ENCODE measurements around the gene TUBB. TPM values are rescaled to one million over a fixed set of nuclear protein-coding genes. Genes with fewer than 3 reads are reported as not detected.

TUBB gene
- total RNA-seq, 1 experiment from 2014 or later: 886 TPM

DNA sequence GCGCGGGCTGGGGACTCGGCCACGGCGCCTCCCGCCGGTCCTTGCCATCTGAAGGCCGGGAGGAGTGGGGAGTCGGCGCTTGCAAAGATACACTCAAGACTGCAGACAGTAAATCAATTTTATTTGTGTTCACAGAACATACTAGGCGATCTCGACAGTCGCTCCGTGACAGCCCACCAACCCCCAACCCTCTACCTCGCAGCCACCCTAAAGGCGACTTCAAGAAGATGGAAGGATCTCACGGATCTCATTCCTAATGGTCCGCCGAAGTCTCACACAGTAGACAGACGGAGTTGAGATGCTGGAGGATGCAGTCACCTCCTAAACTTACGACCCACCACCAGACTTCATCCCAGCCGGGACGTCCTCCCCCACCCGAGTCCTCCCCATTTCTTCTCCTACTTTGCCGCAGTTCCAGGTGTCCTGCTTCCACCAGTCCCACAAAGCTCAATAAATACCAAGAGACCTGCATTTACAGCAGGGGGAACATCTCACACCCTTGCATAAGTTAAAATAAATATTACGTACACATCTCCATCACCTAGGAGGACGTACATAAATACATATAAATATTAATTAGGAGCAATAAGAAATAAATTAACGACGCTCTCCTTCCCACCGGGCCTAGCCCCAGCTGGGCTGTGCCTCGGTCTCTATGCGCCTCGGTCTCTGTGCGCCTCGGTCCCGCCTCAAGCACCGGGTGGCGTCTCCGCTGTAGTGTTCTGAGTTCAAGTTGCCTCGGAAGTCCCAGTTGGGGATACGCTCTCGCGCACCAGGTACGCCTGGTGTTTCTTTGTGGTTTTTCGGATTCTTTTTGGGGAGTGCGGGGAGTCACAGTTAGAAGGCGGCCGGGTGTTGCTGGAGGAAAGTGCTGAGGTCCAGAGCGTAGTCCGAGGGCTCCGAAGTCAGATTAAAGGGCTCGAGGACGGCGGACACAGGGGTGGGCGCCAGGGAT lies 23.2 kb downstream of the TUBB start (continued):
- TF ChIP-seq, protein P1, sequence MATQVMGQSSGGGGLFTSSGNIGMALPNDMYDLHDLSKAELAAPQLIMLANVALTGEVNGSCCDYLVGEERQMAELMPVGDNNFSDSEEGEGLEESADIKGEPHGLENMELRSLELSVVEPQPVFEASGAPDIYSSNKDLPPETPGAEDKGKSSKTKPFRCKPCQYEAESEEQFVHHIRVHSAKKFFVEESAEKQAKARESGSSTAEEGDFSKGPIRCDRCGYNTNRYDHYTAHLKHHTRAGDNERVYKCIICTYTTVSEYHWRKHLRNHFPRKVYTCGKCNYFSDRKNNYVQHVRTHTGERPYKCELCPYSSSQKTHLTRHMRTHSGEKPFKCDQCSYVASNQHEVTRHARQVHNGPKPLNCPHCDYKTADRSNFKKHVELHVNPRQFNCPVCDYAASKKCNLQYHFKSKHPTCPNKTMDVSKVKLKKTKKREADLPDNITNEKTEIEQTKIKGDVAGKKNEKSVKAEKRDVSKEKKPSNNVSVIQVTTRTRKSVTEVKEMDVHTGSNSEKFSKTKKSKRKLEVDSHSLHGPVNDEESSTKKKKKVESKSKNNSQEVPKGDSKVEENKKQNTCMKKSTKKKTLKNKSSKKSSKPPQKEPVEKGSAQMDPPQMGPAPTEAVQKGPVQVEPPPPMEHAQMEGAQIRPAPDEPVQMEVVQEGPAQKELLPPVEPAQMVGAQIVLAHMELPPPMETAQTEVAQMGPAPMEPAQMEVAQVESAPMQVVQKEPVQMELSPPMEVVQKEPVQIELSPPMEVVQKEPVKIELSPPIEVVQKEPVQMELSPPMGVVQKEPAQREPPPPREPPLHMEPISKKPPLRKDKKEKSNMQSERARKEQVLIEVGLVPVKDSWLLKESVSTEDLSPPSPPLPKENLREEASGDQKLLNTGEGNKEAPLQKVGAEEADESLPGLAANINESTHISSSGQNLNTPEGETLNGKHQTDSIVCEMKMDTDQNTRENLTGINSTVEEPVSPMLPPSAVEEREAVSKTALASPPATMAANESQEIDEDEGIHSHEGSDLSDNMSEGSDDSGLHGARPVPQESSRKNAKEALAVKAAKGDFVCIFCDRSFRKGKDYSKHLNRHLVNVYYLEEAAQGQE (IDR thresholded peaks at IDR 0.05; ENCODE audit: low read depth): no peak
- TF ChIP-seq CEBPB (IDR thresholded peaks at IDR 0.05; ENCODE audit: low read depth): no peak
- TF ChIP-seq ZNF274 (IDR thresholded peaks at IDR 0.05; ENCODE audit: low read depth, low read length): no peak

DNA sequence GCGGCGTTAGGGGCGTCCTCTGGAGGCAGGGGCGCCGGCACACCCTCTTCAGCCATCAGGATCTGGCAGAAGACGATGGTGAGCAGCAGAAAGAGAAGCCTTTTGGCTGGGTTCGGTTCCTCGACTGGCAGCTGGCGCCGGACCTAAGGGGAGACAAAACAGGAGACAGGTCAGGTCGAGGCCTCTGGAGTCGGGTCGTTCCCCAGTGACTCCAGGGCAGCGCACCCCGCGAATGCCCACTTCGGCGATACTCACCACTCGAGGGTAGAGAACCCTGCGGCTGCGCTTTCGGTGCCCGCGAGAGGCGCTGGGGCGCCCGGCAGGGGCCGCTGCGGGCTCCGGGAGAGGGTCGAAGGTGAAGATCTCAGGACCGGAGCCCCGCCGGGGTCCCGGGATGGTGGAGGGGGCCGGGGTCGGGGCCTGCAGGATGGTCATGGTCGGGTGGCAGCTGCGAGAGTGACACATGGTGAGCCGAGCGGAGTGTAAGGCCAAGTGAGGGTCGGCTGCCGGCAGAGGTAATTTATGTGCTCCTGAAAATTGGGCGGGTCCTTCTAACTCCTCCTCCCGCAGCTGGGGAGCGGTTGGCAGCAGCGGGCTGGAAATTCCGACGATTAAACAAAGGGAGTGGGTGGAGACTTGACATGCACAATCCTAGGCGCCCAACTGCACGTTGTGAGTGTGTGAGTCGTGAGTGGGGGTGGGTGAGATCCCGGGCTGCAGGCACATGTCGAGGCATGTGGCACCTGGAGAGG lies 24.1 kb downstream of the TUBB start, which contains the start of gene IER3:
TSS of gene IER3 (minus strand) at position 494 of the 752 bp plus-strand sequence. CDS start at position 465, 29 bp downstream.
- ChIA-PET RAD21 (ENCODE audit: low non-redundant PET in 1 of 2, low total read pairs in 2 of 2, uncharacterized antibody in 2 of 2, unreplicated experiment in 2 of 2) (no interaction called here), POLR2A (interaction anchor here (0.8 to 16.4 kb wide), 20 partner anchors 8 to 343 kb away, joined by 3 to 680 read pairs (median 4); partner anchors contain the start of gene MDC1), CTCF (no interaction called here)
- Histone ChIP-seq H3K4me2 (ENCODE audit: low read length) (peak within 1 kb of the TSS; percentile 91), H3K9me3 (ENCODE audit: control insufficient read depth in 1 of 2, insufficient read depth in 1 of 2, low read depth in 1 of 2, low read length in 2 of 2) (no peaks in the 10 kb centered on the region), H2AFZ (ENCODE audit: low read depth, low read length, poor library complexity, severe bottlenecking) (no peak within 1 kb of the TSS), H3K79me2 (ENCODE audit: insufficient read depth, low read length) (peaks cover 15% of the 10 kb centered on the region), H3K9ac (ENCODE audit: low read length) (peak within 1 kb of the TSS; percentile 97), H3K36me3 (ENCODE audit: control insufficient read depth in 1 of 2, insufficient read depth in 2 of 2, low read length in 2 of 2) (peaks cover 4 to 8% of the 10 kb centered on the region in 2 experiments; a peak in 1 of 4 replicates), H4K20me1 (ENCODE audit: insufficient read depth) (no peaks in the 10 kb centered on the region), H3K9me2 (ENCODE audit: insufficient read depth) (no peaks in the 10 kb centered on the region), H3K4me3 (replicated peaks in 1 of 2; ENCODE audit: low read depth in 1 of 2, low read length in 2 of 2) (peak within 1 kb of the TSS; percentile 79 to 85), H3K4me1 (ENCODE audit: control insufficient read depth in 1 of 2, insufficient read depth in 2 of 2, low read length in 2 of 2) (peaks cover 52 to 89% of the 10 kb centered on the region in 2 experiments), H3K27me3 (ENCODE audit: insufficient read depth, low read length) (no peaks in the 10 kb centered on the region), H3K27ac (ENCODE audit: low read depth, low read length) (peak within 1 kb of the TSS; percentile 93)
- BruUV-seq (replicated peaks): TSS peak; percentile 87
- DNase-seq (ENCODE audit: low read depth, low spot score) (peak; percentile 96), ATAC-seq (peak; percentile 29)
- intact Hi-C loops (cut with micrococcal nuclease): loop anchor here (1.0 to 10.0 kb wide), 3 partner anchors 25 to 341 kb away; no protein-coding TSS in a partner anchor
- TF ChIP-seq EZH2phosphoT487 (IDR thresholded peaks at IDR 0.05; ENCODE audit: borderline replicate concordance) (no peak), CEBPB (IDR thresholded peaks at IDR 0.05; ENCODE audit: low read depth) (no peak), POLR2AphosphoS5 (IDR thresholded peaks at IDR 0.05; ENCODE audit: low read depth, low read length) (peak; percentile 99), SRF (IDR thresholded peaks at IDR 0.05; ENCODE audit: low read depth) (no peak), EGR1 (IDR thresholded peaks at IDR 0.05; ENCODE audit: low read depth) (no peak), YY1 (IDR thresholded peaks at IDR 0.05; ENCODE audit: extremely low read depth, insufficient replicate concordance, low read depth, low read length) (peak; percentile 67), SP1 (IDR thresholded peaks at IDR 0.05; ENCODE audit: low read depth) (no peak)
- TF ChIP-seq, protein P2, sequence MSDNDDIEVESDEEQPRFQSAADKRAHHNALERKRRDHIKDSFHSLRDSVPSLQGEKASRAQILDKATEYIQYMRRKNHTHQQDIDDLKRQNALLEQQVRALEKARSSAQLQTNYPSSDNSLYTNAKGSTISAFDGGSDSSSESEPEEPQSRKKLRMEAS (IDR thresholded peaks at IDR 0.05): no peak
- TF ChIP-seq, protein P1 (IDR thresholded peaks at IDR 0.05; ENCODE audit: low read depth): no peak

All from HCT116 (cell line).